GM19397 (cell line): Measurements from ENCODE around the gene FAM180A.

Source experiments
- ATAC-seq: cut with Tn5 transposase; IDR thresholded peaks from one replicate; pipeline ENCODE4 v1.9.1; 2021; ENCODE audit warnings: mild to moderate bottlenecking, moderate library complexity; ENCODE audit not compliant: unreplicated experiment

Gene FAM180A

DNA sequence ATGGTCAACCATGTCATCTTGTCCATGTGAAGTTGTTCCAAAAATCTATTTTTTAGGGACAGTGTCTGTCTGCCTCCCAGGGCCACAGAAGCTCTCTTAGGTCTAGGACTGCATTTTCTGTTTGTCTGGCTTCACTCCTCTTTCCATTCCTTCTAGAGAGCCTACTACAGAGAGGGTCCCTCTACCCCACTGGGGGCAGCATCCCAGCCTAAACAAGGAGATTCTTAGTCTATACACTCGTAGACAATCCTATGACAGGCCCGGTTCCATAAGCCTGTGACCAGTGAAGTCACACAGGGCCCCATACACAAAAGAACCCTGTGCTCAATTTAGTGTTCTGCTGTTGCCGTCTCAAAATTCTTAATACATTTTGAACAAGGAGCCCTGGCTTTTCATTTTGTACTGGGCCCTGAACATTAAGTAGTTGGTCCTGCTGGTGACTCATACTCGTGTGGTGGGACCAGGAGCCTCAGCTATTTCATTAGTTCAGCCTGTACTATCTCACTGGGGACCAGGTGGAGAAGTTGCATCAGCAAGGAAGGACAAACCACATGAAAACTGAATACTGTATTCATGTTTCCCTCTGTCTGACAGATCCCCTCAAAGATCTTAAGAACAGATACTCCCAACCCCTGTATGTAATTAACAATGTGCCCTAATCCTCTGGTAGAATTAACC is 23.5 kb upstream of the FAM180A start:
- ATAC-seq: no peak

DNA sequence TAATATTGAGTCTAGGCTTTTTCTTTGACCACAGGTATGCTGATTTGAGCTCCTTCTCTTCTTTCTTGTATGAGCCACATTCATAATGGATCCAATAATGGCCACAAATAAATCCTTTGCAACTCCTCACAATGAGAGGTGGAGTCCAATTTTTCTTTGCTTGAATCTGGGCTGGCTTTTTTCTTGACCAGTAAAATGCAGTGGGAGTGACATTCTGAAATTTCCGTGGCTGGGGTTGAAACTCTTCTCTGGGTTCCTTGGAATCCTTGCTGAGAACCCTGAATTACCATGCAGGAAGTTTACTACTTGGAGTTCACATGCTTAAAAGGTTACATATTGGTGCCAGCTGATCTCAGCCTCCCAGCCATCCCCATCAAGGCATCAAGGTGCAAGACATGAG is 22.4 kb upstream of the FAM180A start:
- no peak for ATAC-seq

DNA sequence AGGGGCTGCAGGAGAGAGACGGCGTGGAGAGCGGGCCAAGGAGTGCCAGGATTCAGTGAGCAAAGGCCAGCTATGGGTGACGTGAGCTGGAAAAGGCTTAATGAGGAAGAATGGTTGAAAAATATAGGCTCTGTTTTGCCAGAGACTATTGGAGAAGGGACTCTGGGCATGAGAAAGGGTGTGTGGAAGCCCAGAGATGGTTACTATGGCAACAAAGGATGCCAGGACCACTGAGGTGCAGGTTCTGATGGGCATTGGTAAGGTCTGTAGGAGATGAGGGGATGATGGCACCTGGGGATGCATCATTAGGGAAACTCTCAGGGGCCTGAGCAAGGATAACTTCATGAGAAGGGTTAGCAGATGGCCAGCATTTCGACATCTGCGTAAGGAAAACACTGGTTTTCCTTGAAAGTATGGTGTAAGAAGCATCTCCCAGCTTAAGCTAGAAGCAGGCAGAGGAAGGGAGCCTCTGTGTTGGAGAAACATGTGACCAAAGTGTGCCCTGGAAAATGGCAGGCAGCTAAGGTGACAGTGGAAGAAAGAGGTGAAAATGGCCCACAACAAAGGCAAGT is 21.6 kb upstream of the FAM180A start:
- no peak for ATAC-seq

DNA sequence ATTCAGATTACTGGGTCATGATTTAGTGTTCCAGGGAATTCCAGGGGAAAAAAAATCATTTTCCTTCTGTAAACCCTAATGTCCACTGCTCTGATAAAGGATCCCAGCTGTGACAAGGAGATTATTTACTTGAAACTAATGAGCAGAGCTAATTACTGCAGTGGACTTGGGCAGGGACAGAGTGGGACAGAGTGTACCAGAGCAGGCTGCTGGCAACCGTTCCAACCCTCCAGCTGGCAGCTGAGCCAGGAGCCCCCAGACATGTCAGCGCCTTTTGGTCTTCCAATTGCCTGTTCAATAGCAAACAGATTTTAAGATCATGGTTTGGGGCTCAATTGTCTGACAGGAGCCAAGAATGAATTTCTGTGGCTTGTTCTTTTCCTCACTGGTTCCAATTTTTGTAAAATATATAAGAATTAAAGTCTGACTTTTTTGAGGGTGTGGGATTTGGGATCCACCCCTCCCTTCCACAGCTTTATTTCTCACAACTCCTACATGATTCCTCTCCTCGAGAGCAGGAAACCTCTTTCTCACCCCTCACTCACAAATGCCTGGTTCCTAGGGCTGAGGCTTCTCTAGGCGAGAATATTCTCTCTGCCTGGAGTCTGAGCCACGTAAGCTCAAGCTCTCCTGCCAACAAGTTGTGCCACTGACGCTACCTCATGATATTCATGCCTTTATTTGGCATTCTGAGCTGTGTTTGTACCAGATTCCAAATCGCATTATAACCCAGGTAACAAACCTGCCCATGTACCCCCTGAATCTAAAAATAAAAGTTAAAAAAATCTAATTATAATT is 20.6 kb upstream of the FAM180A start:
- no peak for ATAC-seq

DNA sequence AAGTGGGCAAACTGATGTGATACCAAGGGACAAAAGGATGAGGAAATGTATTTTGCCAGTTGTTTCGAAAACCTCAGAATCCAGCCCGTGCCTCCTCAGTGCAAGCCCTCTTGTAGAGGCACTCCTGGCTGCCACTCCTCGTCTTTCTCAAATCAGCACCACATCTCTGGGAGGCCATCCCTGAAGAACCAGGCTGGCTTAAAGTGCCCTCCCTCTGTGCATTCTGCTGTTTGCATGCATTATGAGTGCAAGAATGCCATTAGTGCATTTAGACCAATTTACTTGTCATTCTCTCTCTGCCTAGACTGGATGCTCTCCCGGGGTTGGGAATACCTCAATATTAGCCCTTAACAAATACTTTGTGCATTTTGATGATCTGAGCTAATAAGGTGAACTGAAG is 19.9 kb upstream of the FAM180A start:
- ATAC-seq: no peak

DNA sequence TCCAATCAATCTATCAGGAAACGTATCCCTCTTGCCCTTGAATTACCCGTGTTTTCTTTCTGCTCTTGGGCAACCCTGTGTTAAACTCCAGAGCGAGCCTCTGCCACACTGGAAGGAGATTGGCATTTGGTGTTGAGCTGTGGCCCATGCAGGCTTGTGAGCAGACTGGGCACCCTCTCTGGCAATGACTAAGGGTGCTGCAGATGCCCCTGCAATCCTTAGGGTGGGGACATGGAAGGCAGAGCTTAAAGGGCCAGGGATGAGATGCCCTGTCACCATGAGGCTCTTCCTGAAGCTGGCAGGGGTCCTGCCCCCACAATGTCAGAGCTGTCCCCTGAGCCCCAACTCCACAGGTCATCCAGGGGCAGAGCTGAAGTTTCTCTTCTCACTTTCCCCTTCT is 19.5 kb upstream of the FAM180A start:
- no peak for ATAC-seq

DNA sequence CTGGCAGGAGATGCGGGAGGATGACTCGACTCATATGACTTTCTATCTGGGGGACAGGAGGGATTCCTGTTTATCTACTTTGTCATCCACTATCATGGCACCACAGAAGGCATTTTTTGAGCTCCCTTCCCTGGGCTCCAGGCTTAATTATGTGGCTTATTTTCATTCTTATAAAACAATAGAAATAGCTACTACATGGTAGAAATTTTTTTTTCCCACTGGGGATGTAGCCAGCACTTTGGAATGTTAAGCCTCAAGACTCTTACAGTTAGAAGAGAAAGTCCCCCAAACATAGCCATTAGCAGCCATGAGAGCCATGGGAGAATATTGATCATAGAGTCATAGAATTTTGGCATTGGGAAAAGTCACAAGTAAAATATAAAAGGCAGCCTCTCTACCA is 14.6 kb upstream of the FAM180A start:
- ATAC-seq: no peak

DNA sequence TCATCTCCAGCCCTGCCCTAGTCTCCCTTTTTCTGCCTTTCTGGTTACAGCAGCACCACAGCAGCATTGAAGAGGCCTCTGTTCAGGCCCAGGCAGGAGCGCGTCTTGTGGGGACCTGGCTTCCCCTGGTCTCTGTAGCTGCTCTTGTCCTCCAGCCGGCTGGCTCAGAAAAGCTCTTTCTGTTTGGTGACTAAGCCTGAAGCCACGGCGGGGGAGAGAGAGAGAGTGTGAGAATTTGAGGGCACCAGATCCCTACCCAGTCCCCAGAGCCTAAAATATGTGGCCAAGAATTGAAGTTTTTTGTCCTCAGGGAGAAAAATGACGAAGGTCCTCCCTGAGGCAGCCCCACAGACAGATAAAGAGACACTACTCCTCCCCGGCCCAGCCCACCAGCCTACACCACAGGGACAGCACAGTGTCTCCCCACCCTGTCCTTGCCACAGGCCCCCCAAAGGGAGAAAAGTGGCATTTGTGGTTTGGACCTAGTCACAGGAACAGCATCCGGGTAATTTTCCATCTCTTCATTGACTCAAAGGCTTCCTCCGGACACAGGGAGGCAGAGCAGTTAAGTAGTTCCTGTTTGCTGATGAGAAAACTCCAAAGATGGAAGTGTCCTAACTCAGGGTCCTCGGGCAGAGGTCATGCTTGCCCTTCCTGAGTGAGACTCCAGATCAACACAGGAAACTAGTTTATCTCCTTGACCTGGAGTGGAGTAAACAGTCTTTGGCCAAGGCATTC is 13.3 kb upstream of the FAM180A start:
- no peak for ATAC-seq

DNA sequence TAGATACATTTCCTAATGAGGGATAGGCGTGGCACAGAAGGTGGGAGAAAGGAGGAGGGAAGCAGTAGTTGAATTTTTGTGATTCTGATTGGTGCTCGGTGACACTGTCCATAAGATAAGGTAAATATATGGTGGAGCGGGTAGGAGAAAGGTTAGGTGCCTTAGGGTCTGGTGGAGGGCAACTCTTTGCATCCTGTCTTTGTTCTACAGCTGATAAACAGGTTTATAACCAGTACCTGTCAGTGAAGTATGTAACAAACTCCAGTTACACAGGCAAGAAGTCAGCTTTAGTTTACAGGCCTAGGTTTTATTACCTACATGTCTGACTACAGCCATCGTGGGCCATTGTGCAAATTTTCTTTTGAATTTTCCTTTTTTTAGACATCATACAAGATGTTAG is 10.9 kb upstream of the FAM180A start:
- ATAC-seq: no peak

DNA sequence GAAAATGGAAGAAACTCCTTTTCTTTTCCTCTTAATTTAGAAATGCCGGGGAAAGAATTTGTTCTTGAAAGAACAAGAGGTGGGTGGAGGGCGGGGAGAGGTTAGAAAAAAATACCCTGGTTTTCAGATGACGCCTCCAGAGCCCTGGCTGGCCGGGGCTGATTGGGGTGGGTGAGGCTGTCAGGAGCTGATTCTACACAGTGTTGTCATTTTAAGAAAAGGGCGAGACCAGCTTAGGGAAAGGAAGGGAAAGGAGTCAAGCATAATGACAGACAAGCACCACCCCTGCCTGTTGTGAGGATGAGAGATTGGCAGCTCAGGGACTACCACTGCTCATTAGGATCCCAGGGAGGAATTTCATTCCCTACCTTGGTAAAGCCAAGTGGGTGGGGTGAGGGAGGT is 9.9 kb upstream of the FAM180A start:
- no peak for ATAC-seq

DNA sequence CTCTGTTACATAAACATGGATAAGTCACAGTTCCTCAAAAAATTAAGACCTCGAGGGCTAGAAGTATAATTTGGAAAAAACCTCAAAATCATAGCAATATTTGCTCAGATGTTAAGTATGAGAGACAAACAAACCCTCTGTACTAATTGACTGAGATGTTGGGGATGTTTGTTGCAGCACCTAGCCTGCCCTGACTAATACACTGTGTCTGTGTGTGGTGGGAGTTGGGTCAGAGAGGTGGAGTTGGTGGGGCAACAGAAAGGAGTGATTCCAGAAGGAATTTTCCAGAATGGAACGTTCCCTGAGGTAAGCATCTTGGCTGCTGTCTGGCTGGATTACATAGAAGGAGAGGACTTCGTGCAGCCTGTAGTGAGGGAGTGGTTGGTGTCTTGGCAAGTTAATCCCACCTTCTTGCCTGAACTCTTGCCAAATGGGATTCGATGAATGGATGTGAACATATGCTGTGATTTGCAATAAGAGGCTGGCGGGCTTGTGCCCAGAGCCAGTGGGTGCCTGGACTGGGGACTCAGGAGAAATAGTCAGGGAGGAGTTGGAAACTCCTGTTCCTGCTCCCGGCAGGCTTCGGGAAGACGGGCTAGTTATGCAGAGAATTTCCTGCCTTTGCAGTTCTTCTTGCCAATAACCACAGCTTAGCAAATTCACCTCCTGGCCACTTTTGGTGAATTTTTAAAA is 9.3 kb upstream of the FAM180A start:
- ATAC-seq: no peak

DNA sequence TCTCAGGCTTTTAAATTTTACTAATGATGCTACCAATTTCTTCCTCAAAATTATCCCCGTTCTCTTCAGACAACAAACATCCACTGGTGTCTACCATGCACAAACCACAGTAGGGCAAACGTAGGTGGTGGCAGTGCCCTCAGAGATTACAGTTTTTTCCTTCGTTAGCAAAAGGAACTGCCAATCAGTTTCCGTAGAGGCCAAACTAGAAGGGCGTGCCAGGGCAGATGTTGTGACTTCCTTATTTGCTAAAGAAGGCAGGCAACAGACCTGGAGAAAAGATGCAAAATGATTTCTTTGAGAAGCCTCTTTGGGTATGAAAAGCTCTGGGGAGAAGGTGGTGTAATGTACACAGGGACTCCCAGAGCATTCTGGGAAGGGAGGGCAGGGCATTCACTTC is 7.6 kb upstream of the FAM180A start:
- no peak for ATAC-seq

DNA sequence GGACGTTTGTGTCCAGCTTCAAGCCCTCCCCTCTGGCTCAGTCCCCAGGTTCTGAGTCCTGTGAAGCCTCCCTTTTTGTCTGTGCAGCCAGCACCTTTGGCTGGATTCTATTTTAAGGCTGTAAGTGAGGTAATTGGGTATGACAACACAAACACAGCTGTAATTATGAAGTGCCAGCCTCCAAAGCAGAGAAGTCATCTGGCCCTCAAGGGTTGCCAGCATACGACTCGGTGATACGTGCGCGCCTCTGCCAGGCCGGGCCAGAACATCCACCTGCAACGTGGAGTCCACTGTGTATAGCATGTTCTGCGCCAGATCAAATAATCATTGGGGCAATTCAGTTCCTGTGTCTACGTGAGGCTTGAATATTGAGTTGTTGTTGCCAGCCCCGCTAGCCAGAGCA is 6.7 kb upstream of the FAM180A start:
- no peak for ATAC-seq

DNA sequence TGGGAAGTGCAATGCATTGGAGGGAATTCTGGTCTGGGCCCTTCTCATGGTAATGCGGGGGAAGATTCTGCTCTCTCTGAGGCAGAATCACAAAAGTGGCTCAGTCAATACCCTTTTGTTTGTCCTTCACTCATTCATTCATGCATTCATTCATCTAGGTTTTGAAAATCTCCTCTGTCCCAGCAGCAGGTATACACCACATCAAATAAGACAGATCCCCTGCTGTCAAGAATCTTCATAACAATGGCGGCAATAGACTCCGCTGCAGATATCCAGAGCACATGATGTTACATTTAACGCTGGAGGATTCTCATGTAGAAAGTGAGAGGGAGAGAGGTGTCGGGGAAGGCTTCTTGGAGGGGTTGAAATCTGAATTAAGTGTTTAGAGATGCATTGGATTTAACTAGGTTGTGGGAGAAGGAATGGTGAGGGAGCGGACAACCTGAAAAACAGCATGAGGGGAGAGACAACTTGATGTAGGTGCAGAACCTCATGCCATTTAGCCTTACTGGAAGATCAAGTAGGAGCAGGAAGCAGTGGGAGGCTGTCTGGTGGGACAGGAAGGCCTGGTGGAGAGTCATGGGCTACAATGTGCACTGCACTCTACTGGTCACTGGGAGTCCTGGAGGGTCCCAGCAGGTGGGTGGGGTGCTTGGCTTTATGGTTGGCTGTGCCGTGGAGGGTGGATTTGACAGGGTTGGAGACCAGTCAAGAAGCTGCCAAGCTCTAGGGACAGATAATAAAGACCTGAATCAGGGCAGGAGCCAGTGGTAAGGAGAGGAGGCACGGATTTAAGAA is 5.2 kb upstream of the FAM180A start:
- ATAC-seq: no peak

DNA sequence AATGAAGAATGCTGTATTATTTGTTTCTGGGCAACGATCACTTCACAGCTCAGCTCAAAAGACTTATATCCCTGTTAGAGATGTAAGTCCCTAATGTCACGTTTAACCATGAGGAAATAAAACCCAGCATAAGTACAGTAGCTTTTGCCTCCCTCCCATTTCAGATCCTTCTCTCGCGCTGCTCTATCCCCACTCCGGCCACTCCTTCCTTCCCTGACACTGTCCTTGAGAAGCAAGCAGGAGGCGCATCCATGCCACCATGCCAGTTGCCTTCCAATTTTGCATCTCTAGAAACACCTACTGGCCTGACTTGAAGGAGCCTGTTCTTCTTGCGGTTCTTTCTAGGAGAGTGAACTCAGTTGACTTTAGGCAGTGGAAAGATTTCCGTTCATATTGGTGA is 1.2 kb downstream of the FAM180A start:
- ATAC-seq: no peak

DNA sequence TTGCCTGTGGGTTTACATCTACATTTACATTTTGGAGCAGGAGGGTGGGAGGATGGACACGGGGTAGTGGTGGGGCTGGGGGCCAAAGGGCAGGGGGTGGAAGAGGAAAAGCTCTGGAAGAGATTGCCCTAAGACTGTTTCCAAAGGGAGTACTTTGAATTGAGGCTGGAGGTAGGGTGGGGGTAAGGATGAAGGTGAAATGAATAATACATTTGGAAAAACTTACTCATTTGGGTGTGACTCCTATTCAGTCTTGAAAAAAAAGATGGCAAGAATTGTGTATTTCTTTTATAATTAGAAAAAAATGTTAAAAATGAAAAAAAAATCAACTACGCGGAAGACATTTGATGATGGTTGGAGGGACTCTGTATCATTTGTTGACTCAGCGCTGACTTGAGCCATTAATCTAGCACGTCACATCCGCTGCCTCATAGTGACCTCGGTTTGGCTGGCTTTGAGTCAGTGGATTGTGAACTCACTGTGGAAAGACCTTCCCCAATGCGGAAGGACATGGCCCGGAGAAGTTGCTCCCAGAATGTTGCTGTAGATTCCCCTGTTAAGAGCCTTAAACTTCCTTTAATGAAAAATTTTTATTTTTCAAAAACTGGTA is 2.8 kb downstream of the FAM180A start:
- no peak for ATAC-seq

DNA sequence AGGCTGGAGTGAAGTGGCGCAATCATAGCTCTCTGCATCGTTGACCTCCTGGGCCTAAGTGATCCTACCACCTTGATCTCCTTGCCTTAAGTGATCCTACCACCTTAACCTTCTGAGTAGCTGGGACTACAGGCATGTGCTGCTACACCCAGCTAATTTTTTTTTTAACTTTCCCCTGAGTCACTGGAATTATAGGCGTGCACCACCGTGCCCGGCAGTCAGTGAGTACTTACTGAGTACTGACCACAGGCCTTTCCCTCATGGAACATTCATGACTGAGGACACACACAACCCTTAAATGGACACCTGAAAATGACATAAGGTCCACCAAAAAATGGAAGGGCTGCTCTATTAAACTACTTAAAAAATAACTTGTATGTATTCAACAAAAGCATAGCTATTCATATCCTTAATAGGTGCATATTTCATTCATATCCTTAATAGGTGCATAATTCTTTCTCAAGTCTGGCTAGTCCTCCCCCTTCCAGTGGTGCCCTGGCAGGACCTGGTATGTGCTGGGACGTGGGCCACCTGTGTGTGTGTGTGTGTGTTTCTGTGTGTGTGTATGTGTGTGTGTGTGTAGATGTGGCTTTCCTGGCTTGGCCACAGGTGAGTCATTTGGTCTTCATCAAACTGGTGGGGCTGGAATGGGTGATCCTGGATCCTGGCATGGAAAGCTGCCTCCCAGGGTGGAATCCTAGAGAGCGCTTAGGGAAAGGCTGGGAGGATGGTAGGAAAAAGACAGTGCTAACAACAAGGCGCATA is 3.5 kb downstream of the FAM180A start:
- no peak for ATAC-seq

DNA sequence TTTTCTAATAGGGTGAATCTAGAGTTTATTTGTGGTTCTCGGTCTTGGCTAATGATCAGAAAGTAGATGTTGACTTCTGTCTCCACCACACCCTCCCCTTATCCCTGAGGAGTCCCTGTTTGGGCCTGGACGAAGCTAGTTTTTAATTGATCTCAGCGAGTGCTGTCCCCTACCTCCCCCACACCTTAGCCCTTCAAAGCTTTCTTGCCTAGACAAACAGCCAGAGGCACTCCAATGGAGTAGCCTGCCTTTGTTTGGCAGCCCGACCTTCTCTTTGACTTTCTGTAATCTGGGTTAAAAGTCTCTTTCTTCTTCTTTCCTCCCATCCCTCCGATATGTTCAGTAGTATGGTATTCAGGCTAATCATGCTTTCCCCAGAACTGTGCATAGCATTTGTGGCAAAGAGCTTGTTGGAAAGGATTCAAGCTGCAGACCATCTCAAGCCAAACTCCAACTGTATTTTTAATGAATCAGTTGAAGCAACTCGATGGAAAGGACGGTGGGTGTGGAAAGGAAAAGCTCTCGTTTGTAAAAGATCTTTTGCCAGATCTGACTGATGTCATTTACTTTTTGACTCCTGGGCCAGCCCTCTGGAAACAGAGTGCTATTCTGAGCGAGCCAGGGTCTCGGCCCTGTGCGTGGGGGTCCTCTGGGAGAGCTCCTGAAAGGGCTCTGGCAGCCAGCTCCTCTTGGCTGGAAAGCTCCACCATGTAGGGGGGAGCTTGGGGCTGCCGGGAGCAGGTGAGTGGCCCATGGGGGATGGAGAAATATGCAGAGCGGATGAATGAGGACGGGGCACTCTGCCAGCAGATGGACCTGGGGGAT is 4.5 kb downstream of the FAM180A start:
- no peak for ATAC-seq
